OCI-LY3 (cell line): ENCODE measurements around the gene MAGEA8.
"Not testable (repeated sequence)": the region's sequence is repeated elsewhere in the genome, so short reads cannot be mapped to it uniquely, and the experiment has no call there.

Experiments used
- H2AFZ ChIP-seq: fragments of 200-600, 300-600 bp; shearing (Covaris generic); 2 replicates; pipeline ENCODE4 v1.6.0; 2014; ENCODE audit warnings: antibody characterized with exemption, low read depth, low read length
- H3K27ac ChIP-seq: fragments of 200-600, 300-600 bp; sonication (generic); 2 replicates; pipeline ENCODE4 v1.5.1; 2014; ENCODE audit warnings: mild to moderate bottlenecking, low read length, moderate library complexity, mixed read lengths
- H3K27me3 ChIP-seq: fragments of 200-600, 300-600 bp; sonication (generic); 2 replicates; pipeline ENCODE4 v1.6.1; 2014; ENCODE audit warnings: low read depth, low read length, mixed read lengths
- H3K36me3 ChIP-seq: fragments of 200-600, 300-600 bp; sonication (generic); replicated peaks from 2 replicates; pipeline ENCODE3; 2014; ENCODE audit warnings: low read depth, low read length, mixed read lengths
- H3K4me1 ChIP-seq: fragments of 300-600, 200-600 bp; sonication (generic); 2 replicates; pipeline ENCODE4 v1.6.1; 2014; ENCODE audit warnings: low read length, mixed read lengths
- H3K4me2 ChIP-seq: fragments of 200-600, 300-600 bp; sonication (generic); 2 replicates; pipeline ENCODE4 v1.6.1; 2014; ENCODE audit warnings: low read length, mixed read lengths
- H3K4me3 ChIP-seq: fragments of 300-600, 200-600 bp; sonication (generic); 2 replicates; pipeline ENCODE4 v1.5.1; 2014; ENCODE audit warnings: antibody characterized with exemption, mild to moderate bottlenecking, low read length, moderate library complexity
- H3K79me2 ChIP-seq: fragments of 300-600, 200-600 bp; shearing (Covaris generic); 2 replicates; pipeline ENCODE4 v1.6.1; 2014; ENCODE audit warnings: mild to moderate bottlenecking, low read length, mixed read lengths
- H3K9ac ChIP-seq: fragments of 300-600, 200-600 bp; shearing (Covaris generic); 2 replicates; pipeline ENCODE4 v1.6.0; 2014; ENCODE audit warnings: mild to moderate bottlenecking, low read length, moderate library complexity
- H3K9me3 ChIP-seq: fragments of 200-600, 300-600 bp; shearing (Covaris generic); 2 replicates; pipeline ENCODE4 v1.6.1; 2014; ENCODE audit warnings: low read length, mixed read lengths; ENCODE audit not compliant: insufficient read depth
- H4K20me1 ChIP-seq: fragments of 200-600, 300-600 bp; sonication (generic); 2 replicates; pipeline ENCODE4 v1.6.1; 2016; ENCODE audit warnings: low read length, mixed read lengths; ENCODE audit not compliant: insufficient read depth
- EZH2phosphoT487 ChIP-seq: fragments of 200-600 bp; shearing (Covaris generic); IDR thresholded peaks from 2 replicates; pipeline ENCODE4 v1.6.1; 2018; ENCODE audit warnings: antibody characterized with exemption, mixed run types, low read depth
- TF ChIP-seq, protein P1 (sequence below): fragments of 200-600, 300-600 bp; sonication (generic); IDR thresholded peaks from 2 replicates; pipeline ENCODE4 v1.5.1; 2014; ENCODE audit warnings: antibody characterized with exemption, low read length, low read depth

The MAGEA8 gene

DNA sequence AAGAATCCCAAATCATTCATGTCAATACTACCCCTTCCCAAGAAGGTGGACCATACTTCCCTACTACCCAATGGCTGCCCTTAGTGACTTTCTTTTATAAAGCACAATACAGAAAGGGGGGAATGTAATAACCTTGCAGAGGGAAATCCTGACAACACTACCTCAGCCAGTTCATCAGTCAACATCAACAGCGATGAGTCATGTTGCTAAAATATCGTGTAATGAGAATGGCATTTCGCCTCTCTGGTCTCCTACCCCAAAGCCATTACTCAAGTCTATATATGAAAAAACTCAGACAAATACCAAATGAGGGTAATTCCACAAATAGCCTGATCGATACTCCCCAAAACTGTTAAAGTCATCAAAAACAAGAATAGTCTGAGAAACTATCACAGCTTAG, 3.3 kb upstream of the MAGEA8 start:
- H3K79me2 ChIP-seq: no peaks in the 10 kb centered on the region
- H3K4me3 ChIP-seq: no peak overlapping the region
- H3K27me3 ChIP-seq: 0 out of 2 replicates have a peak, but pooled peaks cover 5% of the 10 kb centered on the region
- no peaks in the 10 kb centered on the region for H3K36me3 ChIP-seq
- H4K20me1 ChIP-seq: no peaks in the 10 kb centered on the region
- no peak overlapping the region for H3K9ac ChIP-seq
- no peak overlapping the region for H2AFZ ChIP-seq
- TF ChIP-seq, protein P1, sequence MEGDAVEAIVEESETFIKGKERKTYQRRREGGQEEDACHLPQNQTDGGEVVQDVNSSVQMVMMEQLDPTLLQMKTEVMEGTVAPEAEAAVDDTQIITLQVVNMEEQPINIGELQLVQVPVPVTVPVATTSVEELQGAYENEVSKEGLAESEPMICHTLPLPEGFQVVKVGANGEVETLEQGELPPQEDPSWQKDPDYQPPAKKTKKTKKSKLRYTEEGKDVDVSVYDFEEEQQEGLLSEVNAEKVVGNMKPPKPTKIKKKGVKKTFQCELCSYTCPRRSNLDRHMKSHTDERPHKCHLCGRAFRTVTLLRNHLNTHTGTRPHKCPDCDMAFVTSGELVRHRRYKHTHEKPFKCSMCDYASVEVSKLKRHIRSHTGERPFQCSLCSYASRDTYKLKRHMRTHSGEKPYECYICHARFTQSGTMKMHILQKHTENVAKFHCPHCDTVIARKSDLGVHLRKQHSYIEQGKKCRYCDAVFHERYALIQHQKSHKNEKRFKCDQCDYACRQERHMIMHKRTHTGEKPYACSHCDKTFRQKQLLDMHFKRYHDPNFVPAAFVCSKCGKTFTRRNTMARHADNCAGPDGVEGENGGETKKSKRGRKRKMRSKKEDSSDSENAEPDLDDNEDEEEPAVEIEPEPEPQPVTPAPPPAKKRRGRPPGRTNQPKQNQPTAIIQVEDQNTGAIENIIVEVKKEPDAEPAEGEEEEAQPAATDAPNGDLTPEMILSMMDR: no peak
- H3K9me3 ChIP-seq: no peaks in the 10 kb centered on the region
- no peaks in the 10 kb centered on the region for H3K4me1 ChIP-seq
- no peak overlapping the region for H3K4me2 ChIP-seq
- no peak overlapping the region for H3K27ac ChIP-seq

DNA sequence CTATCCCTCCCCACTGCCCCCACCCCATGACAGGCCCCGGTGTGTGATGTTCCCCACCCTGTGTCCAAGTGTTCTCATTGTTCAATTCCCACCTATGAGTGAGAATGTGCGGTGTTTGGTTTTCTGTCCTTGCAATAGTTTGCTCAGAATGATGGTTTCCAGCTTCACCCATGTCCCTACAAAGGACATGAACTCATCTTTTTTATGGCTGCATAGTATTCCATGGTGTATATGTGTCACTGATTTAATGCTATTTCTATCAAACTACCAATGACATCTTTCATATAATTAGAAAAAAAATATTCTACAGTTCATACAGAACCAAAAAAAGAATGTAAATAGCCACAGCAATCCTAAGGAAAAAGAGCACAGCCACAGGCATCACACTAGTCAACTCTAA, 9.8 kb downstream of the MAGEA8 start:
- H3K27ac ChIP-seq: not testable (repeated sequence)

DNA sequence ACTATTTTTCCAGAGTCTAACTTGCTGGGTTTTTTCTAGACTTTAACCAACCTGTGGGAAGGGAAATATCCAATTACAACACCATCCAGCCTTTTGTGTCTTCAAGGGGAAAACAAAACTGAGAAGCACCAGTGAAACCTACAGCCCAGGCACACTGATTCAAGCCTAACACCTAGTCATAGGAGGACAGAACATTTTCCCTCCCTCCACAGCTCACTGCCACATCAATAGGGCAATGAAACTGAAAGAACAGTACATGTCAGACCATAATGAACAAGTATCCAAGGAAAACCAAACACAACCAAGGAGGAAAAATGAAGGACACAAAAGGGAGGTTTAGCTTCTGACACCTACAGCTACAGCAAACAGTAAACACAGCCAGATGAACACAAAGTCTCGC, 17.6 kb downstream of the MAGEA8 start:
- Histone ChIP-seq H3K9ac (no peak overlapping the region), H3K27me3 (no peaks in the 10 kb centered on the region), H3K9me3 (no peaks in the 10 kb centered on the region), H4K20me1 (no peaks in the 10 kb centered on the region), H3K27ac (no peak overlapping the region), H3K4me1 (no peaks in the 10 kb centered on the region), H3K36me3 (no peaks in the 10 kb centered on the region), H3K4me3 (no peak overlapping the region), H2AFZ (no peak overlapping the region), H3K4me2 (no peak overlapping the region), H3K79me2 (no peaks in the 10 kb centered on the region)
- TF ChIP-seq, protein P1: no peak
- TF ChIP-seq EZH2phosphoT487: no peak

More for the DNA sequence above, 9.8 kb downstream of the MAGEA8 start:
- not testable (repeated sequence) for H3K4me1 ChIP-seq, H3K4me3 ChIP-seq, H3K4me2 ChIP-seq, H3K9ac ChIP-seq, H3K36me3 ChIP-seq, H3K27me3 ChIP-seq, H3K79me2 ChIP-seq, H2AFZ ChIP-seq, H4K20me1 ChIP-seq, H3K9me3 ChIP-seq

DNA sequence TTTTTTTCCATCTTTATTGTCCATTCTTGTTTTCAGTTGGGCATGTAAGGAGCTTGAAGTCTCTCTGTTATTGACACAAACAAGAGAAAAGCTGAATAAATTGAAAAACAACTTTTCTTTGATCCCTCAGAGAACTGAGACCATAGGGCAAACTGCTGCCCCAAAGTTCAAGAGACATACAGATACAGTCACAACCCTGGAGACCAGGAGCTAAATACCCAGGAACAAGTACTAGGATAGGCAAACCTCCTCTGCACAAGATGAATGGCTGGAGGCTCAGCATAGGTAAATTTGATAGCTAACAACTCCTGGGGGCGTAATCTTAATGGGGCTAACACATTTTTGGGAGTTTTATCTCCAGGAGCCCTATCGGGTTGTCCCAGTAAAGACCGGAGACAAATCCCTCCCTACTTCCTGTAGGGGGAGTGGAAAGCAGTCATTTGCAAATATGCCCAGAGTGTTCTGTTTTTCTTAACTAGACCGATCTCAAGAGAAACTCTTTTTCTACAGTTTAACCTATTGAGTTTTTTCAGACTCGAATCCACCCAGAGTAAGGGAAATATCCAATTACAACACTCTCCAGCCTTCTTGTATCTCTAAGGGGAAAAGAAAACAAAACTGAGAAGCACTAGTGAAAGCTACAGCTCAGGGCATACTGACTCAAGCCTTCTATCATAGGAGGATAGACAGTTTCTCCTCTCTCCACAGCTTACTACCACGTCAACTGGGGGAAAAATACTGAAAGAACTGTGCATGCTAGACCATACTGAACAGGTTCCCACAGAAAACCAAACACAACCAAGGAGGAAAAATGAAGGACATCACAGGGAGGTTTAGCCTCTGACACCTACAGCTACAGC, 23.1 kb downstream of the MAGEA8 start:
- H3K27ac ChIP-seq: no peak overlapping the region
- H3K4me2 ChIP-seq: peak overlapping the region; percentile 71
- no peaks in the 10 kb centered on the region for H3K79me2 ChIP-seq
- peaks cover 36% of the 10 kb centered on the region for H3K4me1 ChIP-seq
- H3K4me3 ChIP-seq: peak overlapping the region; percentile 69
- peak overlapping the region; percentile 97 for H2AFZ ChIP-seq
- H3K36me3 ChIP-seq: no peaks in the 10 kb centered on the region
- H3K9me3 ChIP-seq: no peaks in the 10 kb centered on the region
- no peaks in the 10 kb centered on the region for H3K27me3 ChIP-seq
- H3K9ac ChIP-seq: peak overlapping the region; percentile 45
- TF ChIP-seq, protein P1: peak; percentile 26
- no peak for TF ChIP-seq EZH2phosphoT487
- no peaks in the 10 kb centered on the region for H4K20me1 ChIP-seq
